ENCODE results near the gene LRRC75B. TPM values are rescaled to one million over a fixed set of nuclear protein-coding genes. Genes with fewer than 3 reads are reported as not detected.

The LRRC75B gene
- total RNA-seq, 2 donors from 2014 or later, result 20.8 to 33.9 TPM

DNA sequence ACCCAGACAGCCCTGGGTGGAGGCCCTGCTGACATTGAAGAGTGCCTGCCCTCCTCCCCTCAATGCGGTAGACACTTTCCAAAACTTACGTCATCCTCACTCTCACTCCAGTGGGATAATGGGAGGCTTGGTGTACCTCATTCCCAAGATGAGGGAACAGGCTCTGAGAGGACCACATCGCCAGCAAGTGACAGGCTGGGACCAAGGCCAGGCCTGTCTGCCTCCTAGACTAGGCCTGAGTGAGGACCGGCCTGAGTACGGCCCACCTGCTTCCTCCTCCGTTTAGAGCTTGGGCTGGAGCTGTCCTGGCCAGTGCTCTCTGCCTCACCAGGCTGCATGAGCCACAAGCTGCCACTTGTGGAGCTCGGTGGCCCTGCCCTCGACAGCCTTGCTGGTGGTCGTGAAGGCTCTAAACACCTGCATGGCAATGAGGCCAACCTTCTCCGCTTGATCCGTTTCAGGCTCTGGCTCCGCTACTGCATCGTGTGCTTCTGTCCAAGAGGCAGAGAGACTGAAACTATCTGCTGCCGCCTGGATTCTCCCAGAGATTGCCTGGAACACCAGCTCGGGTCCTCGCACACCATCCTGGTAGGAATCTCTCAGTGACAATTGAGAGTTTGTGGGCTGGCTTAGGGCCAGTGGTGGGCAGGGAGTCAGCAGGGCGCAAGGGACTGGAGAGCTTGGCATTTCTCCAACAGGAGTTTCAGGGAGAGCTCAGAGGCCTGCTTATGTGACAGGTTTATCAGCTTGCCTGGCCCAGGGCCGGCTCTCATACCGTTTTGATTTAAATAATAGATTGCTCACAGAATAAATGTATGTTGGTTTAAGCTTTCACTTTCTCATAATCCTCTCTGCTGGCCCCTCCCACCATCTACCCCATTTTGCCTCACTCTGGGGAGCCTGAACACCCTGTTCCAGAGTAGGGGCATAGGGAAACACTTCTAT is 9.4 kb downstream of the LRRC75B start:
- peak overlapping the region; percentile 26 to 78 (median 70) for H3K27ac ChIP-seq
- no peak overlapping the region for H3K4me3 ChIP-seq
- H3K9me3 ChIP-seq, result no peaks in the 10 kb centered on the region

DNA sequence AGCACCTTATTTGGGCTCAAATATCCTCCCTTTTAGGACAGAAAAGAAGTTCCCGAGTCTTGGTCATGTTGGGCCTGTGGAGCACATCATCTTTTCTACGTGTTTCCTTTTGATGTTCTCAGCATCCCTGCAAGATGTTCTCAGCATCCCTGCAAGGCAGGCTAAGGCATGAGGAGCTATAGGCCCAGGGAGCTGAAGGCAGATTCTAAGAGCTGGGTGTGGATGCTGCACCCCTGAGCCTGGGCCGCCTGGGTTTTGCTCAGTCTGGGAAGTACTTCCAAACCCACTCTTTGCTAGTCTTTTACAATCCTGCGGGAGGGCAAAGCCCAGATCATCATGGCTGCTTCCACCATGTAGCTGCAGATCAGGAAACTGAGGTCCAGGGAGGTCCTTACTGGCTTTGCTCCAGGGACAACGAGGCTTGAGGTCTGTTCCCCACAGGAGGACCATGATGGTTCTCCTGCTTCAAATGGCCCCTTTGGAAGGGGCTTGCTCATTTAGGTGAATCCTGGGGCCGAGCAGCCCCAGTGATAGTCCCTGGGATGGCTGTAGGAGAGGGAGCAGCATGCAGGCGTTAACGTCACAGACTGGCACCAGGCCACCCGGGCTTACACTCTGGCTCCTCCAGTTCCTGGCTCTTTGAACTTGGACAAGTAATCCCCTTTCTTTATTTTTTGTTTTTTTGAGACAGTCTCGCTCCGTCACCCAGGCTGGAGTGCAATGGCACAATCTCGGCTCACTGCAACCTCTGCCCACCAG is 10.6 kb downstream of the LRRC75B start:
- H3K4me1 ChIP-seq, result peaks cover 46% of the 10 kb centered on the region
- H3K27ac ChIP-seq, result no peak overlapping the region
- WGBS, 2 donors, result 81 to 83% methylated on average over 12 of the region's 12 CpGs
- TF ChIP-seq CTCF (IDR thresholded peaks at IDR 0.05) (no peak), POLR2A (IDR thresholded peaks at IDR 0.05) (no peak)
- no peak overlapping the region for H3K4me3 ChIP-seq
- no peak for DNase-seq
- no peaks in the 10 kb centered on the region for H3K9me3 ChIP-seq
- no peaks in the 10 kb centered on the region for H3K36me3 ChIP-seq (replicated peaks in 1 of 2; ENCODE audit: insufficient read depth in 1 of 2, low read depth in 2 of 2)
- H3K27me3 ChIP-seq, result no peaks in the 10 kb centered on the region
- intact Hi-C loops (cut with DNase I), result no loop called here
- ATAC-seq, result no peak

More for the DNA sequence above, 9.4 kb downstream of the LRRC75B start:
- TF ChIP-seq CTCF (IDR thresholded peaks at IDR 0.05) (no peak), POLR2A (IDR thresholded peaks at IDR 0.05) (no peak)
- Histone ChIP-seq H3K27me3 (no peaks in the 10 kb centered on the region), H3K4me1 (peaks cover 47% of the 10 kb centered on the region), H3K36me3 (replicated peaks in 1 of 2; ENCODE audit: insufficient read depth in 1 of 2, low read depth in 2 of 2) (no peaks in the 10 kb centered on the region)
- ATAC-seq (peak; percentile 34), DNase-seq (peak; percentile 33 to 64 (median 52))
- WGBS, 2 donors, result 41% methylated on average over 6 to 19 of the region's 19 CpGs
- intact Hi-C loops (cut with DNase I), result no loop called here

GRCh38 chr22:24580276-24580675 is 12.6 kb downstream of the LRRC75B start:
- no peak for DNase-seq
- Histone ChIP-seq H3K36me3 (replicated peaks in 1 of 2; ENCODE audit: insufficient read depth in 1 of 2, low read depth in 2 of 2) (no peaks in the 10 kb centered on the region), H3K27me3 (no peaks in the 10 kb centered on the region), H3K9me3 (no peaks in the 10 kb centered on the region), H3K4me1 (peaks cover 42% of the 10 kb centered on the region), H3K27ac (peak overlapping the region in 1 of 4 donors; percentile 5), H3K4me3 (no peak overlapping the region)
- TF ChIP-seq CTCF (IDR thresholded peaks at IDR 0.05) (no peak), POLR2A (IDR thresholded peaks at IDR 0.05) (no peak)
- 88 to 90% methylated on average over 2 of the region's 2 CpGs for WGBS, 2 donors
- ATAC-seq, result no peak
- intact Hi-C loops (cut with DNase I), result no loop called here

DNA sequence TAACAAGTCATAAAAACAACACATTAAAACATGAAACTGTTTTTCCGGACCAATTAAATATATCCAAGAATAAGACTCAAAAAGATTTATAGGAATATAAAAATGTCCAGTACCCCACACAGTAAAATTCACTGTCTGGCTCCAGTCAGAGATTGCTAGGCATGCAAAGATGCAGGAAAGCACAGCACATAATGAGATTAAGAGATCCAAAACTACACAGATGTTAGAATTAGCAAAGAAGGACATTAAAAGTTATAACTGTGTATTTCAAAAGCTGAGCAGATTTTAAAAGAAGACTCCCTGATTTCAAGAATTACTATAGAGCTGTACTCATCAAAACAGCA is 13.6 kb downstream of the LRRC75B start:
- intact Hi-C loops (cut with DNase I), result no loop called here
- TF ChIP-seq CTCF (IDR thresholded peaks at IDR 0.05), result no peak
- TF ChIP-seq POLR2A (IDR thresholded peaks at IDR 0.05), result no peak
- Histone ChIP-seq H3K4me3 (no peak overlapping the region), H3K27ac (peak overlapping the region in 1 of 4 donors; percentile 43), H3K27me3 (no peaks in the 10 kb centered on the region), H3K36me3 (replicated peaks in 1 of 2; ENCODE audit: insufficient read depth in 1 of 2, low read depth in 2 of 2) (no peaks in the 10 kb centered on the region), H3K4me1 (peaks cover 32% of the 10 kb centered on the region), H3K9me3 (no peaks in the 10 kb centered on the region)
- ATAC-seq (no peak), DNase-seq (no peak)
- 35 to 47% methylated on average over 1 of the region's 1 CpG for WGBS, 2 donors
